ENCODE measurements around the gene METTL13.
A peak's percentile ranks its signal among the peaks of the same experiment; 100 is the strongest.

The METTL13 gene

DNA sequence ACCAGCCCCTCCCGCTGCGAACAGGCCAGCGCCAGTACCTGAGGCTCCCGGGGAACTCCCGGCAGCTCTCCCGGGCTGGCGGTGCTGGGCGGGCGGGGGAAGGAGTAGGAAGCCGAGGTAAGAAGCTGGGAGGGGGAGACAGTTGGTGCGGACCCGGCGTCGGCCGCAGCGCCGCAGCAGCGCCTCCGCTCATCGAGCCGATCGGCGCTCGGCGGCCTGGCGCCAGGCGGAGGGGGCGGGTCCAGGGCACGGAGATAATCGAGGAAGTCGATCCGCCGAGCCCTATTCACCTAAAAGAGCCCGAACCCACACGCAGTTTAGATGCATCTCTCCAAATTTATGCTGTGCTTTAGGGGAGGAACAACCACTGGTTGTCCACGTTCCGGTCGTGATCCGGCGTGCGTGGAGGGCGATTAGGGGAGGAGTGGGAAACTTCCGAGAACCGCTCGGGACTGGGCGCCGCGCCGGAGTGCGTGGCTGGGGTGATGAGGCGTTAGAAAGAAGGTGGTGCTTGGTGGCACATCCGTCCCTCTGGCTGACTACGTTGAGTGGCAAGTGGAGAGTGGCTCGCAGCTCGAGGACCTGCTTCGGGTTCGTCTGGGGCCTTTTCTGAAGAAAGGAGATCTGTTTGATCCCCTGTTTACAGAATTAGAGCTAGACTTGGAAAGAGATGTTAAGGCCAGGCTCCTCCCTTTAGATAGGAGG lies 39.4 kb upstream of the METTL13 start, which contains the start of gene VAMP4:
VAMP4 (minus strand) TSS at position 194 of the 705 bp plus-strand sequence. CDS start 3,651 bp downstream, outside the sequence.
- peak within 1 kb of the TSS; percentile 88 for H3K4me3 ChIP-seq (ENCODE audit: low read depth, low read length)
- H3K27ac ChIP-seq (ENCODE audit: extremely low read depth, low read depth, low read length) = peak within 1 kb of the TSS; percentile 81
- H3K9me3 ChIP-seq (ENCODE audit: control insufficient read depth, insufficient read depth, low read depth, low read length) = no peaks in the 10 kb centered on the region
- peaks cover 4 to 8% of the 10 kb centered on the region in 2 experiments; a peak in 2 of 3 replicates for H3K36me3 ChIP-seq (ENCODE audit: control insufficient read depth in 2 of 2, insufficient read depth in 1 of 2, low read length in 2 of 2)
- CTCF ChIA-PET = interaction anchor here (1.0 to 2.7 kb wide), 3 partner anchors 60 to 424 kb away, joined by 4 to 9 read pairs (median 4); no protein-coding TSS in a partner anchor
- POLR2A ChIA-PET = interaction anchor here (0.5 to 2.3 kb wide), 7 partner anchors 10 to 97 kb away, joined by 3 to 11 read pairs (median 3); partner anchors contain the start of gene METTL13
- no peaks in the 10 kb centered on the region for H3K4me1 ChIP-seq (ENCODE audit: control insufficient read depth, insufficient read depth, low read length)
- TF ChIP-seq PRDM4 (tag by site-specific recombination; IDR thresholded peaks at IDR 0.05) (0 out of 2 replicates have a peak, but pooled peaks have one; percentile 39), GLIS1 (tag by site-specific recombination; IDR thresholded peaks at IDR 0.05) (peak; percentile 51; the same call in 1 of the 2 replicates), IKZF3 (tag by site-specific recombination; IDR thresholded peaks at IDR 0.05) (peak; percentile 75; the same call in 1 of the 2 replicates), ZNF501 (tag by site-specific recombination; IDR thresholded peaks at IDR 0.05) (no peak; the same call in 1 of the 2 replicates), ZNF585B (tag by site-specific recombination; IDR thresholded peaks at IDR 0.05) (no peak), KLF9 (tag by site-specific recombination; IDR thresholded peaks at IDR 0.05; ENCODE audit: low read depth) (peak; percentile 97), ZNF398 (tag by site-specific recombination; IDR thresholded peaks at IDR 0.05) (peak; percentile 67), ZNF184 (tag by site-specific recombination; IDR thresholded peaks at IDR 0.05) (0 out of 2 replicates have a peak, but pooled peaks have one; percentile 7), ZNF660 (tag by site-specific recombination; IDR thresholded peaks at IDR 0.05) (peak; percentile 90), GFI1B (tag by site-specific recombination; IDR thresholded peaks at IDR 0.05) (no peak), ZBTB17 (tag by site-specific recombination; IDR thresholded peaks at IDR 0.05) (peak; percentile 100), ZXDB (tag by site-specific recombination; IDR thresholded peaks at IDR 0.05) (peak; percentile 73; the same call in 1 of the 2 replicates), ZNF621 (tag by site-specific recombination; IDR thresholded peaks at IDR 0.05) (no peak), KLF16 (tag by site-specific recombination; IDR thresholded peaks at IDR 0.05) (peak; percentile 99), ZIC2 (tag by site-specific recombination; IDR thresholded peaks at IDR 0.05) (no peak), ZNF132 (tag by site-specific recombination; IDR thresholded peaks at IDR 0.05; ENCODE audit: borderline replicate concordance) (no peak), ZNF561 (tag by site-specific recombination; IDR thresholded peaks at IDR 0.05; ENCODE audit: borderline replicate concordance) (peak; percentile 74; the same call in 1 of the 2 replicates), ZNF280D (tag by site-specific recombination; IDR thresholded peaks at IDR 0.05) (no peak), SP3 (tag by site-specific recombination; IDR thresholded peaks at IDR 0.05) (peak; percentile 98), ZNF701 (tag by site-specific recombination; IDR thresholded peaks at IDR 0.05) (no peak), ZNF530 (tag by site-specific recombination; IDR thresholded peaks at IDR 0.05; ENCODE audit: low read depth) (no peak), ZNF302 (tag by site-specific recombination; IDR thresholded peaks at IDR 0.05; ENCODE audit: low read depth) (no peak)
- TF ChIP-seq, protein P1, sequence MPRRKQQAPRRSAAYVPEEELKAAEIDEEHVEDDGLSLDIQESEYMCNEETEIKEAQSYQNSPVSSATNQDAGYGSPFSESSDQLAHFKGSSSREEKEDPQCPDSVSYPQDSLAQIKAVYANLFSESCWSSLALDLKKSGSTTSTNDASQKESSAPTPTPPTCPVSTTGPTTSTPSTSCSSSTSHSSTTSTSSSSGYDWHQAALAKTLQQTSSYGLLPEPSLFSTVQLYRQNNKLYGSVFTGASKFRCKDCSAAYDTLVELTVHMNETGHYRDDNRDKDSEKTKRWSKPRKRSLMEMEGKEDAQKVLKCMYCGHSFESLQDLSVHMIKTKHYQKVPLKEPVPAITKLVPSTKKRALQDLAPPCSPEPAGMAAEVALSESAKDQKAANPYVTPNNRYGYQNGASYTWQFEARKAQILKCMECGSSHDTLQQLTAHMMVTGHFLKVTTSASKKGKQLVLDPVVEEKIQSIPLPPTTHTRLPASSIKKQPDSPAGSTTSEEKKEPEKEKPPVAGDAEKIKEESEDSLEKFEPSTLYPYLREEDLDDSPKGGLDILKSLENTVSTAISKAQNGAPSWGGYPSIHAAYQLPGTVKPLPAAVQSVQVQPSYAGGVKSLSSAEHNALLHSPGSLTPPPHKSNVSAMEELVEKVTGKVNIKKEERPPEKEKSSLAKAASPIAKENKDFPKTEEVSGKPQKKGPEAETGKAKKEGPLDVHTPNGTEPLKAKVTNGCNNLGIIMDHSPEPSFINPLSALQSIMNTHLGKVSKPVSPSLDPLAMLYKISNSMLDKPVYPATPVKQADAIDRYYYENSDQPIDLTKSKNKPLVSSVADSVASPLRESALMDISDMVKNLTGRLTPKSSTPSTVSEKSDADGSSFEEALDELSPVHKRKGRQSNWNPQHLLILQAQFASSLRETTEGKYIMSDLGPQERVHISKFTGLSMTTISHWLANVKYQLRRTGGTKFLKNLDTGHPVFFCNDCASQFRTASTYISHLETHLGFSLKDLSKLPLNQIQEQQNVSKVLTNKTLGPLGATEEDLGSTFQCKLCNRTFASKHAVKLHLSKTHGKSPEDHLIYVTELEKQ (tag by site-specific recombination; IDR thresholded peaks at IDR 0.05; ENCODE audit: borderline replicate concordance) = no peak; the same call in 1 of the 2 replicates
- TF ChIP-seq, protein P2, sequence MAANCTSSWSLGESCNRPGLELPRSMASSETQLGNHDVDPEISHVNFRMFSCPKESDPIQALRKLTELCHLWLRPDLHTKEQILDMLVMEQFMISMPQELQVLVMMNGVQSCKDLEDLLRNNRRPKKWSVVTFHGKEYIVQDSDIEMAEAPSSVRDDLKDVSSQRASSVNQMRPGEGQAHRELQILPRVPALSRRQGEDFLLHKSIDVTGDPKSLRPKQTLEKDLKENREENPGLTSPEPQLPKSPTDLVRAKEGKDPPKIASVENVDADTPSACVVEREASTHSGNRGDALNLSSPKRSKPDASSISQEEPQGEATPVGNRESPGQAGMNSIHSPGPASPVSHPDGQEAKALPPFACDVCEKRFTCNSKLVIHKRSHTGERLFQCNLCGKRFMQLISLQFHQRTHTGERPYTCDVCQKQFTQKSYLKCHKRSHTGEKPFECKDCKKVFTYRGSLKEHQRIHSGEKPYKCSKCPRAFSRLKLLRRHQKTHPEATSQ (tag by site-specific recombination; IDR thresholded peaks at IDR 0.05) = no peak

All from HEK293 (cell line).